Measurements from ENCODE around the gene SH2D3C. TPM values are rescaled to one million over a fixed set of nuclear protein-coding genes. Genes with fewer than 3 reads are reported as not detected.
A peak's percentile ranks its signal among the peaks of the same experiment; 100 is the strongest.

SH2D3C gene
- total RNA-seq, 3 donors from 2014 or later = 5.9 to 10.8 (median 7.0) TPM

DNA sequence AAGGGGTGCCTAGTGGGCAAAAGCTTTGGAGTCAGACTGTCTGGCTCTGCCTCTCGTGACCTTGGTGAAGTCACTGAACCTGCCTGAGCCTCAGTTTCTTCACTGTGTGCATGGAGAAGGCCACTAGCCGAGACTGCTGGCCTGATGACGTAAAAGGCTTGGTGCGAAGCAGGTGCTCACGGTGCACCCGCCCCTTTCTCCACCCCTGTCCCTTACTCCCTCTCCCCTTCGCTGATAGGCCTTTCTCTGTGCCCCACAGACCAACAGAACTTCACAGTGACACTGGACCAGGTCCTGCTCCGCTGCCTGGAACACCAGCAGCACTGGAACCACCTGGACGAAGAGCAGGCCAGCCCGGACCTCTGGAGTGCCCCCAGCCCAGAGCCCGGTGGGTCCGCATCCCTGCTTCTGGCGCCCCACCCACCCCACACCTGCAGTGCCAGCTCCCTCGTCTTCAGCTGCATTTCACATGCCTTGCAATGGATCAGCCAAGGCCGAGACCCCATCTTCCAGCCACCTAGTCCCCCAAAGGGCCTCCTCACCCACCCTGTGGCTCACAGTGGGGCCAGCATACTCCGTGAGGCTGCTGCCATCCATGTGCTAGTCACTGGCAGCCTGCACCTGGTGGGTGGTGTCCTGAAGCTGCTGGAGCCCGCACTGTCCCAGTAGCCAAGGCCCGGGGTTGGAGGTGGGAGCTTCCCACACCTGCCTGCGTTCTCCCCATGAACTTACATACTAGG is 34.6 kb upstream of the SH2D3C start:
- H3K4me1 Mint-ChIP-seq (ENCODE audit: low read depth) = no peaks in the 10 kb centered on the region
- H3K4me3 Mint-ChIP-seq = no peak overlapping the region
- no peak for ATAC-seq
- no peaks in the 10 kb centered on the region for H3K9me3 Mint-ChIP-seq
- DNase-seq = no peak
- H3K27me3 Mint-ChIP-seq (ENCODE audit: low read depth) = no peaks in the 10 kb centered on the region
- peaks cover 10% of the 10 kb centered on the region for H3K36me3 Mint-ChIP-seq (ENCODE audit: insufficient read depth)

DNA sequence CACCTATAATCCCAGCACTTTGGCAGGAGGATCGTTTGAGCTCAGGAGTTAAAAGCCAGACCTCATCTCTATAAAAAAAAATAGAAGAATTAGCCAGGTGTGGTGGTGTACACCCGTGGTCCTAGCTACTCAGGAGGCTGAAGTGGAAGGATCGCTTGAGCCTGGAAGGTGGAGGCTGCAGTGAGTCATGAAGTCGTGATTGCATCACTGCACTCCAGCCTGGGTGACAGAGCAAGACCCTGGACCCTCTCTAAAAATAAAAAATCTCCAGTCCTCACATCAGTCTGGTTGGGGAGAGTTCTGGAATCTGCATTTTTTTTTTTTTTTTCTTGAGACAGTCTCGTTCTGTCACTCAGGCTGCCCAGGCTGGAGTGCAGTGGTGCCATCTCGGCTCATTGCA is 33.5 kb upstream of the SH2D3C start:
- Mint-ChIP-seq H3K4me3 (no peak overlapping the region), H3K9me3 (no peaks in the 10 kb centered on the region), H3K36me3 (ENCODE audit: insufficient read depth) (peaks cover 5% of the 10 kb centered on the region), H3K4me1 (ENCODE audit: low read depth) (no peaks in the 10 kb centered on the region), H3K27me3 (ENCODE audit: low read depth) (no peaks in the 10 kb centered on the region)
- DNase-seq (no peak), ATAC-seq (no peak)

DNA sequence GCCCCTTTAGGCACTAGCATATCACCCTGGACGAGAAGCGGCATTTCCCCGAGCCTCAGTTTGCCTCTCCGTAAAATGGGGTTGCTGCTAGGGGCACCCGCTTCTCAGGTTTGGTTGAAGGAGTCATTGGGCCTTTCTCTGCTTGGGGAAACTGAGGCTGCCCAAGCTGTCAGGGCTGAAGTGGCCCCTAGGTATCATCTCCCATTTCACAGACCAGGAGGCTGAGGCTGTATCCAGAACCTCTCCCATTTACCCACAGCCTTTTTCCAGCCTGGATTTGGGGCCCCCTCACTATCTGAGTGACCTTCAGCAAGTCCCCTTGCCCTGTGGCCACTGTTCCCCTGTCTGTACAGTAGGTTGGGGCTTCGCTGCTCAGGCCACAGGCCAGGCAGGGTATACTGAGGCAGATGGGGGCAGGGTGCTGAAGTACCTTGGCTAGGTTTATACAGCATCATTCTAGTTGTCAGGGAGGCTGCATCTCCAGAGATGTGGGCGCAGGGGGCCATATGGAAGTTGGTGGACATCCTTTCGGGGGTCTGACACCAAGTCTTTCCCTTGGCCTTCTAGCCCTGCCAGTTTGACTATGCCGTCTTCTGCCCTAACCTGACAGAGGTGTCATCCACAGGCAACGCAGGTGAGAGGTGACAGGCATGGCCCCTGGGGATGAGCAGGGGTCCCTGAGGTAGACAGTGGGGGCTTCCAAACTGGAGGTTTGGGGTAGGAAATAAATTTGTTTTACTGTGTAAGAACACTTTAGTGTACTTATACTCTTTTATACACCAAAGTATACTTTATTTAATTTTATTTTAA is 32.1 kb upstream of the SH2D3C start:
- no peaks in the 10 kb centered on the region for H3K27me3 Mint-ChIP-seq (ENCODE audit: low read depth)
- no peaks in the 10 kb centered on the region for H3K9me3 Mint-ChIP-seq
- no peak overlapping the region for H3K4me3 Mint-ChIP-seq
- peaks cover 3% of the 10 kb centered on the region for H3K4me1 Mint-ChIP-seq (ENCODE audit: low read depth)
- ATAC-seq (no peak), DNase-seq (no peak)
- peaks cover 11% of the 10 kb centered on the region for H3K36me3 Mint-ChIP-seq (ENCODE audit: insufficient read depth)

- Mint-ChIP-seq H3K27me3 (ENCODE audit: low read depth) (no peaks in the 10 kb centered on the region), H3K4me3 (no peak overlapping the region), H3K9me3 (no peaks in the 10 kb centered on the region), H3K36me3 (ENCODE audit: insufficient read depth) (peaks cover 12% of the 10 kb centered on the region), H3K4me1 (ENCODE audit: low read depth) (peaks cover 3% of the 10 kb centered on the region)
- DNase-seq = no peak
- no peak for ATAC-seq
Measured at GRCh38 chr9:127809540-127810377, 31.3 kb upstream of the SH2D3C start.

DNA sequence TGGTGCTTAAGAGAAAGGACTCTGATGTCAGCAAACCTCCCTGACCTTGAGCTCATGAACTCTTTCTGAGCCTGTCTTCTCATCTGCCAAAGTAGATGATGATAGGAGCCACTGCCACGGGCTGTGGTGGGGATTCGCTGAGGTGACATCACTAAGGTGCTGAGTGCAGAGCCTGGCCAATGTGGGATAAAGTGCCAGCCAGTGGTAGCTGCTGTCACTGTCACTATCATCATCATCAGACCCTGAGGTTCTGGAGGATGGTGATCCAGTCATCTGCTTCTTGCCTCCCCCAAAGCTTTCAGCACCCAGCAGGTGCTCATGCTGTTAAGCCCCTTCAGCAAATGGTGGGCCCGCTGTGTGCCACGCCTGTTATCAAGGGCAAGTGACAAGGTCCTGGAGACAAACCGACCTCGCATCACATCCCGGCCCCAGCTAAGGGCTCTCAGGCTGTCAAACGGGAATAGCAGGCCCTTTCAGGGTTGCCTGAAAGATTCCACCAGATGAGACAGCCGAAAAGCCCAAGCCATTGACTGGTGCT is 30.6 kb upstream of the SH2D3C start:
- Mint-ChIP-seq H3K9me3 (no peaks in the 10 kb centered on the region), H3K36me3 (ENCODE audit: insufficient read depth) (peaks cover 12% of the 10 kb centered on the region), H3K4me1 (ENCODE audit: low read depth) (peaks cover 8% of the 10 kb centered on the region), H3K27me3 (ENCODE audit: low read depth) (no peaks in the 10 kb centered on the region), H3K4me3 (no peak overlapping the region)
- no peak for DNase-seq
- peak; percentile 39 to 49 for ATAC-seq

DNA sequence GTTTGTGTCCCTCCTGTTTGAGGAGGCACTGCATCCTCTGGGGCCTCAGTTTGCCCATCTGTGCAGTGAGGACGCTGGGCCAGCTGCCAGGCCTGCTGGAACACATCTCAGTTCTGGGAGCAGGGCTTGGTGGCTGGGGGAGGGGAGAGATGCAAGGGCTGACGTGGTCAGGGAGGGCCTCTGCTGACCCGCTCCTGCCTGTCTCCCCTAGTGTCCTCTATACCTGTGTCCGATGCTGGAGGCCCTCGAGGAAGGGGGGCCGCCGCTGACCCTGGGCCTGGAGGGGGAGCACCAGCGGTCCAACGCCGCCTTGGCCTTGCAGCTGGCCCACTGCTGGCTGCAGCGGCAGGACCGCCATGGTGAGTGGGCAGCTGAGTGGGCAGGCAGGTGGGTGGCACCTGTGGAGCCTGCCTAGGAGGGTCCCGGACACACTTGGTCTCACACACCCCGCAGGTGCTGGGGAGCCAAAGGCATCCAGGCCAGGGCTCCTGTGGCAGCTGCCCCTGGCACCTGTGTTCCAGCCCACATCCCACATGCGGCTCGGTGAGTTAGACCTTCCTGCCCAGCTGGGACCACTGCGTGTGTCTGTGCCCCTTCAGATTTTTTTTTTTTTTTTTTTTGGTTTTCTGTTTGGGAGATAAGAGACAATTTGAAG is 30.0 kb upstream of the SH2D3C start:
- H3K9me3 Mint-ChIP-seq = no peaks in the 10 kb centered on the region
- H3K4me3 Mint-ChIP-seq = no peak overlapping the region
- H3K4me1 Mint-ChIP-seq (ENCODE audit: low read depth) = peaks cover 11% of the 10 kb centered on the region
- DNase-seq (no peak), ATAC-seq (no peak)
- no peaks in the 10 kb centered on the region for H3K27me3 Mint-ChIP-seq (ENCODE audit: low read depth)
- H3K36me3 Mint-ChIP-seq (ENCODE audit: insufficient read depth) = peaks cover 12% of the 10 kb centered on the region

GRCh38 chr9:127806871-127807270 is 28.4 kb upstream of the SH2D3C start:
- H3K27me3 Mint-ChIP-seq (ENCODE audit: low read depth) = no peaks in the 10 kb centered on the region

DNA sequence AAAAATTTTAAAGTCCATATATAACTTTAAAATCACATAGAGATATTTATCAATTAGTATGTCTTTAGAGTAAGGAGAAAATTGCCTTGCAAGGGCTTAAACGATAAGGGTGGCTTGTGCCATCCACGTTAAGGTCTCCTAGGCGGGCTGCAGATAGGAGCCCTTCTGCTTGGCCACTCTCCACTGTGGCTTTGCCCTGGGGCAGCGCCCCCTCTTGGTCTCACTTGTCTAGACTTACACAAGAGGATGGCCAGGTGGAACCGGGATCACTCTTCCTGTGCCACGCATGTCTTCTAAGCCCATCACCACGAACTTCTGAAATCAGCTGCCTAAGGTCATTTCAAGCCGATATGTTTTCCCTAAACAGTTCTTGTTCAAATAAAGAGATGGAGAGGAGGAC is 27.2 kb upstream of the SH2D3C start:
- Mint-ChIP-seq H3K27me3 (ENCODE audit: low read depth) (no peaks in the 10 kb centered on the region), H3K36me3 (ENCODE audit: insufficient read depth) (peaks cover 12% of the 10 kb centered on the region), H3K4me3 (no peak overlapping the region)

More at GRCh38 chr9:127806871-127807270, 28.4 kb upstream of the SH2D3C start:
- ATAC-seq (no peak), DNase-seq (no peak)
- Mint-ChIP-seq H3K4me3 (no peak overlapping the region), H3K9me3 (no peaks in the 10 kb centered on the region), H3K36me3 (ENCODE audit: insufficient read depth) (peaks cover 12% of the 10 kb centered on the region), H3K4me1 (ENCODE audit: low read depth) (peaks cover 17% of the 10 kb centered on the region)

GRCh38 chr9:127803507-127804352 is 25.3 kb upstream of the SH2D3C start:
- H3K9me3 Mint-ChIP-seq = no peaks in the 10 kb centered on the region
- H3K36me3 Mint-ChIP-seq (ENCODE audit: insufficient read depth) = peaks cover 7% of the 10 kb centered on the region
- H3K4me3 Mint-ChIP-seq = peak overlapping the region; percentile 94
- ATAC-seq (no peak), DNase-seq (no peak)
- H3K4me1 Mint-ChIP-seq (ENCODE audit: low read depth) = peaks cover 22% of the 10 kb centered on the region
- no peaks in the 10 kb centered on the region for H3K27me3 Mint-ChIP-seq (ENCODE audit: low read depth)

More for the DNA sequence above, 27.2 kb upstream of the SH2D3C start:
- DNase-seq = no peak
- Mint-ChIP-seq H3K9me3 (no peaks in the 10 kb centered on the region), H3K4me1 (ENCODE audit: low read depth) (peaks cover 22% of the 10 kb centered on the region)
- no peak for ATAC-seq

DNA sequence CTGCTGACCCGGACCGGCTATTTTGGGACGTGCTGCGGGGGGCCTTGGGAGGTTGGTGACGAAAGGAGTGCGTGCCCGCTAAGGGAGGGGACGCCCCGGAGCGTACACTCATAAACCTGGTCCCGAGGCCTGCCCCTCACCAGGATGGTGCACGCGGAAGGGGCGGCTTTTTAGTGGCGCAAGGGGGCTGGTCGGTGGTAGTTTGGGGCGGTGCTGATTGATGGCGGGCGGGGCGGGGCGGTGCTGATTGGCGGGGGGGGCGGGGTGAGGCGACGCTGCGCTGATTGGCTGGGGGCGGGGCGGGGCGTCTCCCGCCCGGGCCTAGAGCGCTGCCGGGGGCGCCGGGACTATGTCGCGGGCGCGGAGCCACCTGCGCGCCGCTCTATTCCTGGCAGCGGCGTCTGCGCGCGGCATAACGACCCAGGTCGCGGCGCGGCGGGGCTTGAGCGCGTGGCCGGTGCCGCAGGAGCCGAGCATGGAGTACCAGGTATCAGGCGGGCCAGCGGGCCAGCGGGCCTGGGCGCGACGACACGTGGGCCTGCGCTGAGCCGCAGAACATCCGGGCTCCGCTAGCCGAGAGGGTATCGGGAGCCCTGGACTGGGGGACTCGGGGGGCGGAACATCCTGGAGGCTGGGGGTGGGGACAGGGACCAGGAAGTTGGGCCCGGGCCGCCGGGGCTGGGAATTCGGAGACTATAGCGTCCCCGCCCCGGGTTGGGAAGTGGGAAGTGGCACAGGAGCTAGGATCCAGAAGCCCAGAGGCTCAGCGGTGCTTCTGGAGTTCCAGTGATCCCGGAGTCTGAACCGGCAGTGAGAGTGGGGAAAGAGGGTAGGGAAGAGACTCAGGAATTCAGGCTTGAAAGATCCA is 24.3 kb upstream of the SH2D3C start, which contains the start of gene FPGS:
TSS of gene FPGS (plus strand) at position 307 of the 868 bp plus-strand sequence. CDS start at position 350, 43 bp downstream.
- Mint-ChIP-seq H3K9me3 (no peaks in the 10 kb centered on the region), H3K4me1 (ENCODE audit: low read depth) (peaks cover 24% of the 10 kb centered on the region), H3K4me3 (peak within 1 kb of the TSS; percentile 94), H3K36me3 (ENCODE audit: insufficient read depth) (peaks cover 7% of the 10 kb centered on the region), H3K27me3 (ENCODE audit: low read depth) (no peaks in the 10 kb centered on the region)
- ATAC-seq = peak; percentile 85 to 88
- DNase-seq = peak; percentile 76

- DNase-seq (no peak), ATAC-seq (no peak)
- Mint-ChIP-seq H3K4me1 (ENCODE audit: low read depth) (peaks cover 31% of the 10 kb centered on the region), H3K9me3 (no peaks in the 10 kb centered on the region), H3K27me3 (ENCODE audit: low read depth) (no peaks in the 10 kb centered on the region), H3K4me3 (peak overlapping the region; percentile 79), H3K36me3 (ENCODE audit: insufficient read depth) (peaks cover 7% of the 10 kb centered on the region)
Measured at GRCh38 chr9:127801955-127802575, 23.6 kb upstream of the SH2D3C start.

DNA sequence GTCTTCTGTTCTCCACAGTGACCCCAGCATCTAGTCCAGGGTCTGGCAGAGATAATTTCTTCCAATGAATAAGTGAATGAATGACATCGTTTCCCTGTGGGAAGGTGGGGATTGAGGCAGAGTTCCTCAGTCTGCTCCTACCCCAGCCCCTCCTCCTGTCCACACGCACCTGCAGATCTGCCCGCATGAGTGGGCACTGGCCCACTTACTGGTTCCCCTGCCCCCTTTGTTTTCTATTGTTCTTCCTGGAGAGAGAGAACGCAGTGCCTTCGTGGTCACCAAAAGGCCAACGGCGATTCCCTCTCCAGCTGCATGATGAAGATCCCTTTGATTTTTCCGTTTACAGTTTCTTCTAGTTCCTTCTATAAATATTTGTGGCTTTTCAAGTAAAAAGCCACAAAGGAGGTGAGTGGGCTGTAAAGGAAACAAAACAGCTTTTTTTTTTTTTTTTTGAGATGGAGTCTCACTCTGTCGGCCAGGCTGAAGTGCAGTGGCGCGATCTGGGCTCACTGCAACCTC is 18.4 kb upstream of the SH2D3C start:
- H3K4me1 Mint-ChIP-seq (ENCODE audit: low read depth) = peaks cover 32% of the 10 kb centered on the region
- H3K27me3 Mint-ChIP-seq (ENCODE audit: low read depth) = no peaks in the 10 kb centered on the region
- peaks cover 7% of the 10 kb centered on the region for H3K36me3 Mint-ChIP-seq (ENCODE audit: insufficient read depth)
- no peaks in the 10 kb centered on the region for H3K9me3 Mint-ChIP-seq
- DNase-seq (no peak), ATAC-seq (peak; percentile 23 to 28)
- H3K4me3 Mint-ChIP-seq = peak overlapping the region; percentile 36

Measured in activated T-cell treated with anti-CD3 and anti-CD28 coated beads, Interleukin-2, amount 50 U/mL, for 4 hours (primary cell).